Measurements from ENCODE around the gene ANXA5. TPM values are rescaled to one million over a fixed set of nuclear protein-coding genes. Genes with fewer than 3 reads are reported as not detected.

Gene ANXA5
- total and polyA plus RNA-seq, 4 donors: 71.0 to 131 (median 87.0) TPM

- no peak overlapping the region for H3K4me3 ChIP-seq (ENCODE audit: low read depth in 1 of 3, low read length in 3 of 3)
- H3K4me1 ChIP-seq (ENCODE audit: control insufficient read depth in 4 of 4, insufficient read depth in 4 of 4, low read length in 3 of 4): peaks cover 2 to 19% (median 14%) of the 10 kb centered on the region in 4 donors
- TF ChIP-seq MAX (IDR thresholded peaks at IDR 0.05) (no peak), HNF4A (conservative IDR thresholded peaks at IDR 0.05) (no peak), YY1 (IDR thresholded peaks at IDR 0.05) (no peak), CTCF (IDR thresholded peaks at IDR 0.05; ENCODE audit: low read depth, low read length, missing input control) (no peak), REST (IDR thresholded peaks at IDR 0.05) (no peak), GABPA (IDR thresholded peaks at IDR 0.05 in 1 of 2, conservative IDR thresholded peaks at IDR 0.05 in 1 of 2) (no peak), HNF4G (IDR thresholded peaks at IDR 0.05) (no peak), FOXA2 (IDR thresholded peaks at IDR 0.05) (no peak), RXRA (IDR thresholded peaks at IDR 0.05) (no peak), NR2F2 (IDR thresholded peaks at IDR 0.05) (no peak), SP1 (IDR thresholded peaks at IDR 0.05) (no peak), ZBTB33 (IDR thresholded peaks at IDR 0.05) (no peak), TAF1 (conservative IDR thresholded peaks at IDR 0.05) (no peak), RAD21 (IDR thresholded peaks at IDR 0.05) (no peak), ATF3 (IDR thresholded peaks at IDR 0.05) (no peak), FOXA1 (IDR thresholded peaks at IDR 0.05) (no peak), JUND (IDR thresholded peaks at IDR 0.05) (no peak)
- no peak overlapping the region for H3K27ac ChIP-seq (ENCODE audit: low read depth in 1 of 2, low read length in 2 of 2)
- no peak overlapping the region for H3K9ac ChIP-seq (ENCODE audit: low read depth in 1 of 2, low read length in 2 of 2)
- H3K9me3 ChIP-seq (ENCODE audit: control insufficient read depth in 4 of 4, low read length in 3 of 4): no peaks in the 10 kb centered on the region
- DNase-seq (ENCODE audit: low spot score): no peak
- H3K27me3 ChIP-seq (ENCODE audit: control insufficient read depth in 4 of 4, insufficient read depth in 4 of 4, low read length in 3 of 4): no peaks in the 10 kb centered on the region
- peaks cover 0 to 3% (median 0%) of the 10 kb centered on the region in 4 donors for H3K36me3 ChIP-seq (ENCODE audit: control insufficient read depth in 4 of 4, insufficient read depth in 3 of 4, low read depth in 1 of 4, low read length in 3 of 4)
- 94% methylated on average over 2 of the region's 2 CpGs for WGBS
These were observed 3.3 kb downstream of the ANXA5 start for GRCh38 chr4:121693450-121693849.

GRCh38 chr4:121692261-121692660 lies 4.5 kb downstream of the ANXA5 start:
- H3K4me1 ChIP-seq (ENCODE audit: control insufficient read depth in 4 of 4, insufficient read depth in 4 of 4, low read length in 3 of 4): peaks cover 0 to 14% (median 6%) of the 10 kb centered on the region in 4 donors
- no peak for TF ChIP-seq TAF1 (conservative IDR thresholded peaks at IDR 0.05)
- no peak for TF ChIP-seq GABPA (IDR thresholded peaks at IDR 0.05 in 1 of 2, conservative IDR thresholded peaks at IDR 0.05 in 1 of 2)
- no peak for TF ChIP-seq MAX (IDR thresholded peaks at IDR 0.05)
- TF ChIP-seq HNF4G (IDR thresholded peaks at IDR 0.05): no peak
- H3K4me3 ChIP-seq (ENCODE audit: low read depth in 1 of 3, low read length in 3 of 3): no peak overlapping the region
- no peaks in the 10 kb centered on the region for H3K9me3 ChIP-seq (ENCODE audit: control insufficient read depth in 4 of 4, low read length in 3 of 4)
- peaks cover 0 to 3% (median 0%) of the 10 kb centered on the region in 4 donors for H3K36me3 ChIP-seq (ENCODE audit: control insufficient read depth in 4 of 4, insufficient read depth in 3 of 4, low read depth in 1 of 4, low read length in 3 of 4)
- H3K9ac ChIP-seq (ENCODE audit: low read depth in 1 of 2, low read length in 2 of 2): no peak overlapping the region
- peak overlapping the region in 1 of 2 donors; percentile 51 for H3K27ac ChIP-seq (ENCODE audit: low read depth in 1 of 2, low read length in 2 of 2)
- no peaks in the 10 kb centered on the region for H3K27me3 ChIP-seq (ENCODE audit: control insufficient read depth in 4 of 4, insufficient read depth in 4 of 4, low read length in 3 of 4)
- DNase-seq (ENCODE audit: low spot score): no peak
